ENCODE measurements around the gene CDH3.
"Not testable (repeated sequence)": the region's sequence is repeated elsewhere in the genome, so short reads cannot be mapped to it uniquely, and the experiment has no call there.

The CDH3 gene

GRCh38 chr16:68707340-68708152 is 62.4 kb downstream of the CDH3 start:
- DNase-seq = no peak

- no peak for DNase-seq
Observed at GRCh38 chr16:68710211-68710610, 65.1 kb downstream of the CDH3 start.

GRCh38 chr16:68711421-68712139 is 66.5 kb downstream of the CDH3 start:
- no peak for DNase-seq

- no peak for DNase-seq
Observed at GRCh38 chr16:68713361-68713760, 68.3 kb downstream of the CDH3 start.

GRCh38 chr16:68715471-68715870 is 70.4 kb downstream of the CDH3 start:
- DNase-seq = no peak

GRCh38 chr16:68716516-68716915 is 71.4 kb downstream of the CDH3 start:
- DNase-seq = not testable (repeated sequence)

GRCh38 chr16:68717684-68718083 is 72.6 kb downstream of the CDH3 start:
- no peak for DNase-seq

GRCh38 chr16:68718590-68718989 is 73.5 kb downstream of the CDH3 start:
- no peak for DNase-seq

GRCh38 chr16:68719993-68720489 is 74.9 kb downstream of the CDH3 start:
- peak; percentile 8 for DNase-seq

- no peak for DNase-seq
Observed at GRCh38 chr16:68722119-68723024, 77.3 kb downstream of the CDH3 start.

- DNase-seq = no peak
Observed at GRCh38 chr16:68724797-68725196, 79.7 kb downstream of the CDH3 start.

- no peak for DNase-seq
Observed at GRCh38 chr16:68728523-68728922, 83.4 kb downstream of the CDH3 start.

GRCh38 chr16:68731637-68732036 is 86.5 kb downstream of the CDH3 start:
- no peak for DNase-seq

GRCh38 chr16:68732042-68732680 is 87.1 kb downstream of the CDH3 start:
- no peak for DNase-seq

GRCh38 chr16:68732741-68733399 is 87.8 kb downstream of the CDH3 start:
- no peak for DNase-seq

GRCh38 chr16:68733570-68733969 is 88.5 kb downstream of the CDH3 start:
- no peak for DNase-seq

- DNase-seq = no peak
Observed at GRCh38 chr16:68734782-68735181, 89.7 kb downstream of the CDH3 start.

- DNase-seq = no peak
Observed at GRCh38 chr16:68736561-68736960, 91.5 kb downstream of the CDH3 start.

- peak; percentile 22 for DNase-seq
Observed at GRCh38 chr16:68737046-68737729, 92.1 kb downstream of the CDH3 start, which contains the start of gene CDH1. Gene CDH1, plus strand, starts transcription at chr16:68737292. Its CDS starts 124 bp downstream, at chr16:68737416.

GRCh38 chr16:68737730-68738629 is 92.9 kb downstream of the CDH3 start:
- DNase-seq = no peak
